Spleen (tissue), 7 donors: ENCODE data around the gene TENT5A.

ENCODE experiments used
- CTCF ChIP-seq, 11 experiments: fragments of 200-600 bp in 7 of 11; fragments of 450-650 bp in 4 of 11; sonication (generic) in 4 of 11; IDR thresholded peaks in 8 of 11; conservative IDR thresholded peaks in 3 of 11; 1 replicate in 7 of 11; 2 replicates in 4 of 11; pipeline versions ENCODE4 v1.4.0 to v1.8.0; 2016 to 2021; ENCODE audit warnings: antibody characterized with exemption in 11 of 11, inconsistent platforms in 4 of 11, mild to moderate bottlenecking in 1 of 11
- POLR2A ChIP-seq, 3 donors: fragments of 450-650 bp; IDR thresholded peaks; one replicate each; pipeline ENCODE4 v1.5.1; 2017; ENCODE audit warnings: antibody characterized with exemption in 3 of 3, mild to moderate bottlenecking in 1 of 3
- donor health status: DM: no; HTN: no; CAD: no; lungs with moderate emphysema.
- donor health status: DM: no; HTN: no; CAD: no.
- donor health status: DM: no; HTN: no; CAD: no.

GRCh38 chr6:81758221-81758620 is 5.7 kb upstream of the TENT5A start:
- TF ChIP-seq CTCF (IDR thresholded peaks at IDR 0.05 in 8 of 11, conservative IDR thresholded peaks at IDR 0.05 in 3 of 11) (no peak), POLR2A (IDR thresholded peaks at IDR 0.05) (no peak)
